GM18858 (cell line): ENCODE data around the gene SPATA3.

Source experiments
- ATAC-seq: cut with Tn5 transposase; IDR thresholded peaks from one replicate; pipeline ENCODE4 v1.9.1; 2021; ENCODE audit not compliant: unreplicated experiment

Gene SPATA3

DNA sequence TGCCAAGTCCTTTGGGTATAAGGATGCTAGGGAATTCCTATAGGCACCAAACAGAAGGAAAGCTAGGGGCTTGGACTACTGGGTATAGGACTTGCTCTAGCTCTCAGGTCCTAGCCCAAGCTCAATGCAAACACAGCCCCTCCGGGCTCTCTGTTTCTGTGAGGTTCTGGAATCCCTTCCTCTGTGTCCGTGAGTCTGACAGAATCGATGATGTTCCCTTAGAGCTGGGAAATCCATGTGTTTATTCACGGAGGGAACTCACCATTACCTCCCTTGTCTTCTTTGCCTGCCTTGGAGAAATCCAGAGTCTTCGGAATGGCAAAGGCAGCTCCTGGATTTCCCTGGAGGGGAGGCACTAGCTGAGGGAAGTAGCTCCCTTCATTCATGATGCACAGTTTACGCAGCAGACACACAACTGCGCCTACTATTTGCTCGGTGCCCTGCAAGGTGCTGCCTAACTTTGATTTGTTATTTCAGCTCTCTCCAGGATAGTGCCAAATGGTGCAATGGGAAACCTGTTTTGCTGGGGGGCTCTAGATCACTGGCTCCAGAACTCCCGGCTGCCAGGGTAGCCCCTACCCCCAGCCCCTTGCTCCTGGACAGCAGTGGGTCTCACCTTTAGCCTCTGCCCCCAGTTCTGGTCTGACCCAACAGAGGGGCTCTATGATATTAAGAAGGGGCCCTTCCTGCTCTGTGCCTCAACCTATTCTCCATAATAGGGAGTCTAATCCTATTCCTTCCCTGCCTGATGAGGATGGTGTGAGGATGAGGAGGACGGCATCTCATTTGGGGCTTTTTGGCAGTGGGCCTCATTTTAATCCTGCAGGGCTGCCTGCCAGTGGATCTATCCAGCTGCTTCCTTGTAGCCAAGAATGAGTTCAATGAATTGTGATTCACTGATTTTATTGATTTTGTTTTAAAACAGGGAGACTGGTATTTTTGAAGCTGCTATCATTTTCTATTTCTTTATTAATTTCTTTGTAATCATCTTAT lies 52.3 kb downstream of the SPATA3 start:
- no peak for ATAC-seq

DNA sequence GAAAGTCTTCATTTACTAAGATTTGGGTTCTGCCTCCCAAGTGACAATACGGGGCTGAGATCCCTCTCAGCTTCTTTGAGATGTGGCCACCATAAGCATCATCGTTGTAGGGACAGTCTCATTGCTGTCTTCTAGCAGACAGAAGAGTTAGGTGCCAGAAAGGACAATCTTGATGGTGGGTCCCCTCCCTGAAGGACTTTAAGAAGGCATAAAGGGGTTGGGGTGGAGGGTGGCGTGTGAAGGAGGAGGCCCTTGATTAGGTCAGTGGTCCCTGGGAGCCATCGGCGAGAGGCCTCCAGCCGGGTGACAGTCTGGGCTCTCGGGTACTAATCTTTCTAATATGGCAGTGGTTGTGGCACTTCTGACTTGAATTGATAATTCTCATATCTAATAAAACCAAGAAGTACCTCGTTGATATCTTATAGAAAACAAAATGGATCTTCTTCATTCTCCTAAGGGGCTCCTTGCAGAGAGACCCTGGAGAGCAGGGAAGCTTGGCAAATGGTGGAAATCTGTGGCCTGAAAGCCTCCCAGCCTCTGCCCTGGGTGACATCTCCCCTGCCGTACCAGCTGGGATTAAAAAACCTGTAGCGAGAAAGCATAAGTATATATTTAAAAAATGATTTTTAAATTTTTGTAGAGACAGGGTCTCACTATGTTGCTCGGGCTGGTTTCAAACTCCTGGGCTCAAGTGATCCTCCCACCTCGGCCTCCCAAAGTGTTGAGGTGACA lies 53.5 kb downstream of the SPATA3 start:
- ATAC-seq: no peak

DNA sequence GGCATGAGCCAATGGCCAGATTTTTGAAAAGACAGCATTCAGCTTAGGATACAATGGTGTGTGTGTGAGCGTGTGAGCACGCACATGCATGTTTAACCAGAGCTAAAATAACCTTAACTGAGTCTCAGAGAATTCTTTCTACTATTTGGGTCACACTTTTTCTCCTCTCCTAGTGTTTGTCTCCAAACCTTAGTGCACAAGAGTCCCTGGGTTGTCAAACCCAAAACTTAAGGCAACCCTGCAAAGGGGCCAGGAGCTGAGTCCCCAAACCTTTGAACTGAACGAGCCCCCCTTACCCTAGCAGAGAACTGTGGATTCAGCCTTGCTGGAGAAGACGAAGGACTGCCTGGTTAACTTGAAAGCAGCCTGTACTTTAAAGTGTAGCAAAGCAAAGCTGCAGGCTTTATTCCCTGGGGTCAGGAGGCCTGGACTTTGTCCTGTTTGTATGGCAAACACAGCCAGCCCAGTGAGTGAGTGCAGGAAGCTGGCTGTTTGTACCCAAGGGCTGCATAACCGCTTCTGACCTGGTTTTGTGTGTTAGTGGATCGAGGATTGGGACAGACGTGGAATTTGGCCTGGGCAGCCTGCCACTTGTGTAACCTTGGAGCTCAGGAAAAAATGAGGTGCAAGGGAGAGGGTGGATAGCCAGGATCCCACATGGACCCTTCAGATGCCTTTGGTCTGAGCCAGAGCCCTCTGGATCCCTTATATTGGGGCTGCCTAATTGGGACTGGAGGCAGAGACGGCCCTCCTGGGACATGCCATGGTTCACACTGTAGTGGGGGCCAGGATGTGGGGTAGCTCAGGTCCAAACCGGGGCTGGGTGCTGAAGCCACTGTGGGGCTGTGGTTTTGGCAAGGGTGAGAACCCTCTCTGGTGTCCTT lies 54.3 kb downstream of the SPATA3 start:
- no peak for ATAC-seq

DNA sequence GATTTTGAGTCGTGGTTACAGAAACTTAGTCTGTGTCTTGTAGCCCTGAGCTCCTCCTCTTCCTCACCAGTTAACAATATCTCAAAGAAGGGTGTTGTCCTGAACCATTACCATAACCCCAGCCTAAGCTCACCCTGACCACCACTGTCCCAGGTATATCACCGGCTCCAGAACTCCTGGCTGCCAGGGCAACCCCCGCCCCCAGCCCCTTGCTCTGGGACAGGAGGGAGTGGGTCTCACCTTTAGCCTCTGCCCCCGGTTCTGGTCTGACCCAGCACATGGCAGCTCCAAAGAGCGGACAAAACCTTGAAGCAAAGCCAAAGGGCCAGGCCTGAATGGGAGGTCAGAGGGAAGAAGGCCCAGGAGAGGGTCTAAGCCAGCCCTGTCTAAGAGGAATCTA lies 55.2 kb downstream of the SPATA3 start:
- no peak for ATAC-seq

DNA sequence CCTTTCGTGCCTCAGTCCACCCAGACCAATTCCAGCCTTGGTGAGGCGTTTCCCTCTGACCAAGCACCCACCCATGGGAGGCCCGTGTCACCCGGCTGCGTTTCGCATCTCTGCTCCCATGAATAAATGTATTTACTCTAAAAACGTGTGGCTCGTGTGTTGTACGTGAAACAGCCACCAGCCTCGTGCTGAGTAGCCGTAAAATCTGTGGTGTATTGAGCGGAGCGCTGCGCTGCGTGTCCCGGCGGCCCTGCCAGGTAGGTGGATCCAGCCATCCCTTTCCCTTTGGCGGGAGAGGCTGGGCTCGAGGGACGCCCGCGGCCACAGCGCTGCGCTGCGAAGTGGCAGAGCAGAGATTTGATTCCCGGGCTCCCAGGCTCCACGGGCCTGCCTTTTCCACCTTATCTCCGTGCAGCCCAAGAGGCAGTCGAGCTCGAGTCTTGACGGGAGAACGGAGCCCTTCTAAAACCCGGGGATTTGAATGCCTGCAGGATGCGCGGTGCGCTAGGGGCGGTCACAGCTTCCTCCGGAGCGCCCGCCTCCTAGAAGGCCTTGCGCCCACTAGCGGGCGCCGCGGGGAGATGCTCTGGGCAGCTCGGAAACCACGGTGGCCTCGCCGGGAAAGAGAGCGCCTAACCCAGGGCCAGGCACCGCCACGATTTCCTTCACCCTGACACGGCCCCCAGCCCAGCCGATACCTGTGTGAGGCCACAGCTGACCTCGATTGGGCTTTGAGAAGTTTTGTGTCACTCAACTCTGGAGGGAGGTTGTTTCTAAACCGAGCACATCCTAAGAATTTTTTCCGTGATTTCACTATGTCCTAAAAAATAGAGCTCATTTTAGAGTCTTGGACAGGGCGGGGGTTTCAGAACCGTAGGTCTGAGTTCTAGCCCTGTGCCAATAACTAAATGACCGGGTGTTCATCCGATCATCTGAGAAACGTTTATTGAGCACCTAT lies 56.9 kb downstream of the SPATA3 start:
- ATAC-seq: peak; percentile 57

DNA sequence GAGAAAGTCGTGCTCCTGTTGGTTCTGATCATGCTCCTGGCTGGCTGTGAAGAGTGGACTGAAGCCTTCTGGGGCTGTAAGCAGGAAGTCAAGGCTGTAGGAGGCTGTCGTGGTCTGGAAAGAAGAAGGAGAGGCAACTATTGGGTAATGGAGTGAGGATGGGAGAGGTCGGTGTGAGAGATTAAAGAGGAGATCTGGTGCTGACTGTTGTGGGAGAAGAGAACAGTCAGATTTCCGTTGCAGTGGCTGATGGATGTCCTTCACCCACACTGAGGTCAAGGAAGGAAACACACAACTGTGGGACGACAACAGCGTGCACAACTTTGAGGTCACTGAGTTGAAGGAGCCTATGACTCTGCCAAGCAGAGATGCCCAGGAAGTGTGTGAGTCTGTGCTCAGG lies 57.9 kb downstream of the SPATA3 start:
- no peak for ATAC-seq

DNA sequence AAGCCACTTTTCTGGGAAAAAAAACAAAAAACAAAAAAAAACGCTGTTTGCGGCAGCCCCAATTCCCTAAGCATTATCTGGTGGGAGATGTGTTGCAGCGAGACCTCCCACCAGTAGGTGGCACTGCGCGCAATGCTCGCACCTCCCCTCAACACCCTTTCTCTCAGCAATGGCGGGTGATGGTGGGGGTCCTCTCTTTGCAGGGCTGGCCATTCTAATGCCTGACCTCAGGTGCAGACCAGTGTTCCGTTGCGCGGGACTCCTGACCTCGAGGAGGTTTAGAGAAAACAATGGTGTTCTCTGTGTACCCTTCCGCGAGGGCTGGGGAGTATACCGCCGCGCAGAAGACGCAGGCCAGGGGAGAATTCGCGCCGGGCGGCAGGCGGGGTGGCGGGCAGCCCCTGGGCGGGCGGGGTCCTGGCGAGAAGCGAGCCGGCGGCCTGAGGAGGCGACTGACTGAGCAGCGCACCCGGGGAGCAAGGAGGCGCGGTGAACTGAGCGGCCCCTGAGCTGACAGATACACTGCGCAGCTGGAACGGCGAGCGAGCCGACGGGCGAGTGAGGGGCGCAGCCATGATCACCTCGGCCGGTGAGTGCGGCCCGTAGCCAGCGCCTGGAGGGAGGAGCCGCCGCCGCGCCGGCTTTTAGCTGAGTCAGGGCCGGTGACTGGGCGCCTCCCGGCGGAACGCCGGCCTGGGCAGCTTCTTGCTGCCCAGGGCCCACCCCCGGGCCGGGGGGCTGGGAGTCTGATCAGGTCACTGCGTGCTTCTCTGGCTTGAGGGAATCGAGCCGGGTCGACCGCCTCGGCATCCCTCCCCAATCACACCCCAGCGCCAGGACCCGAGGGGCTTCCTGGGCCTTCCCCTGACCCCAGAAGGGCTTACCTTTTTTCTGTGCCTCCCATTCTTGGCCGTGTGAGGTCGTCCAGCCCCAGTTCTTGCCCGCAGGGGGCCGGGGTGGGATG lies 60.8 kb downstream of the SPATA3 start, which contains the start of gene PSMD1:
PSMD1 (plus strand) TSS at position 415 of the 964 bp plus-strand sequence; CDS start at position 574, 159 bp downstream.
- peak; percentile 52 for ATAC-seq

DNA sequence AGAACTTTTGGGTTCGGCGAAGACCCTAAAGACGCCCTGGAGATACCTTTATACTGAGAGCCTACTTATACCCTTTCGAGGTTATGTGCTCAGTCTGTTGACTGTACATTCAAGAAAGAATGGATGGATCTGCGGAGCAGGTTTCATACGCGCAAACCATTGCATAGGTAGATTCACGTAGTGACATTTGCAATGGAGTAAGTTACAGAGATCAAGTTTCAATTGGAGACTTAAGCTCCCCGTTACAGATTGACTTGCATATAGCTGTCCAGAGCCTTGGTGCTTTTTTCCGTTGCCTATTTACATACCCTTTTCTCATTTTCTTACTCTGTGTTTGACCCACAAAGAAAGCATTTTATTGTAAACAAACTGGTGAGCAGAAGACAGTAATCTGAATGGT lies 61.7 kb downstream of the SPATA3 start:
- ATAC-seq: no peak
